Progenitor cell of endocrine pancreas (in vitro differentiated cells): Measurements from ENCODE around the gene ARHGAP8. TPM values are rescaled to one million over a fixed set of nuclear protein-coding genes. Genes with fewer than 3 reads are reported as not detected.

ENCODE experiments used
- DNase-seq: peaks from one replicate; pipeline ENCODE4 v3.0.0; 2021; ENCODE audit warnings: low spot score; ENCODE audit not compliant: unreplicated experiment
- H3K27ac Mint-ChIP-seq: 2 replicates; pipeline ENCODE4 v1.8.0; 2021; ENCODE audit warnings: mild to moderate bottlenecking, moderate library complexity, mixed read lengths
- H3K27me3 Mint-ChIP-seq: 2 replicates; pipeline ENCODE4 v1.8.0; 2021; ENCODE audit warnings: mixed read lengths
- H3K36me3 Mint-ChIP-seq: 2 replicates; pipeline ENCODE4 v1.8.0; 2022; ENCODE audit warnings: mixed read lengths; ENCODE audit not compliant: insufficient read depth
- H3K4me1 Mint-ChIP-seq: 2 replicates; pipeline ENCODE4 v1.8.0; 2021; ENCODE audit warnings: low read depth, mixed read lengths
- H3K4me3 Mint-ChIP-seq: 2 replicates; pipeline ENCODE4 v1.8.0; 2021; ENCODE audit warnings: low read depth, mild to moderate bottlenecking, moderate library complexity, mixed read lengths
- H3K9me3 Mint-ChIP-seq: 2 replicates; pipeline ENCODE4 v1.8.0; 2021; ENCODE audit warnings: low read depth, mixed read lengths
- total RNA-seq: library from RNA; stranded (reverse); gene quantifications from 2 replicates; pipeline ENCODE4 v1.2.1, GENCODE V29; 2021
- TF ChIP-seq, protein P1 (sequence below): fragments of 200-600 bp; sonication (generic); IDR thresholded peaks from one replicate; pipeline ENCODE4 v1.5.0; 2021; ENCODE audit warnings: antibody characterized with exemption, mild to moderate bottlenecking; ENCODE audit not compliant: unreplicated experiment

The ARHGAP8 gene
- total RNA-seq, 1 donor from 2014 or later = 100 TPM

DNA sequence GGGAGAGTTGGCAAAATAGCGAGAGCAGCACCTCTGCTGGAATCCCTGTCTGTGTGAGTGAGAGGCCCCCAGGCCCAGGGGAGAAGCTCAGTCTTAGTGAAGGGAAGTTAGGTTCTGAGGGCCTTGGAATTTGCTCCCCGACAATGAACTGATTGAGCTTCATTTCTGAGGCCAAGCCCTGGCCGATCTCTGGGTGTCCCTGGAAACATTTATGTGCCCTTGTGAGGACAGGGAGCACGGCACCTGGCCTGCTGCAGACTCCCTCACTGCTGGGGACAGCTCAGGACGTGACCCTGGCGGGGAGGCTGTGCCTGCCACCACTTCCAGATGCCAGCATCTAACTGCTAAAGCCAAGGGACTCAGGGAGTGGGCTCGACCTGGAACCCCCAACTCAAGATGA is 52.0 kb downstream of the ARHGAP8 start:
- TF ChIP-seq, protein P1, sequence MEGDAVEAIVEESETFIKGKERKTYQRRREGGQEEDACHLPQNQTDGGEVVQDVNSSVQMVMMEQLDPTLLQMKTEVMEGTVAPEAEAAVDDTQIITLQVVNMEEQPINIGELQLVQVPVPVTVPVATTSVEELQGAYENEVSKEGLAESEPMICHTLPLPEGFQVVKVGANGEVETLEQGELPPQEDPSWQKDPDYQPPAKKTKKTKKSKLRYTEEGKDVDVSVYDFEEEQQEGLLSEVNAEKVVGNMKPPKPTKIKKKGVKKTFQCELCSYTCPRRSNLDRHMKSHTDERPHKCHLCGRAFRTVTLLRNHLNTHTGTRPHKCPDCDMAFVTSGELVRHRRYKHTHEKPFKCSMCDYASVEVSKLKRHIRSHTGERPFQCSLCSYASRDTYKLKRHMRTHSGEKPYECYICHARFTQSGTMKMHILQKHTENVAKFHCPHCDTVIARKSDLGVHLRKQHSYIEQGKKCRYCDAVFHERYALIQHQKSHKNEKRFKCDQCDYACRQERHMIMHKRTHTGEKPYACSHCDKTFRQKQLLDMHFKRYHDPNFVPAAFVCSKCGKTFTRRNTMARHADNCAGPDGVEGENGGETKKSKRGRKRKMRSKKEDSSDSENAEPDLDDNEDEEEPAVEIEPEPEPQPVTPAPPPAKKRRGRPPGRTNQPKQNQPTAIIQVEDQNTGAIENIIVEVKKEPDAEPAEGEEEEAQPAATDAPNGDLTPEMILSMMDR = no peak
- no peak for DNase-seq
- Mint-ChIP-seq H3K36me3 (peaks cover 19% of the 10 kb centered on the region), H3K27ac (no peak overlapping the region), H3K9me3 (no peaks in the 10 kb centered on the region), H3K27me3 (no peaks in the 10 kb centered on the region), H3K4me1 (no peaks in the 10 kb centered on the region), H3K4me3 (no peak overlapping the region)

DNA sequence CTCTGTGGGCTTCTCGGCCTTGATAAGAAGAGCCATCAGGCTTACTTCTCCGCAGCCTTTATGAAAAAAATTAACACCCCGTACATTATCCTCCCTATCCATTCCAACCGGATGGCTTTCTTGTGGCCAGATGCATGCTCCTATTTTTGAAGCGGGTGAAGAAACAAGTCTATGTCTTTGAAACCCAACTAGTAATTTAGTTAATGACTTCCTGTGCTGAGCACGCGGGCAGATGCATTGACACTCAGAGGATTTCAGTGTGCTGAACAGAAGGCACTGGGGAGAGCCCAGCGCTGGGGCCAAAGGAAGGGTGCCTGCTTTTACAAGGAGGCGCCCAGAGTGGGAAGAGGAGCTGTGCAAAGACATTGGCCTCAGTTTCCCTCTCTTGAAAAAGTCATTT is 53.3 kb downstream of the ARHGAP8 start:
- TF ChIP-seq, protein P1 = no peak
- no peaks in the 10 kb centered on the region for H3K9me3 Mint-ChIP-seq
- DNase-seq = no peak
- no peaks in the 10 kb centered on the region for H3K27me3 Mint-ChIP-seq
- H3K4me3 Mint-ChIP-seq = no peak overlapping the region
- H3K4me1 Mint-ChIP-seq = no peaks in the 10 kb centered on the region
- H3K27ac Mint-ChIP-seq = no peak overlapping the region
- H3K36me3 Mint-ChIP-seq = peaks cover 19% of the 10 kb centered on the region

- no peak overlapping the region for H3K27ac Mint-ChIP-seq
- no peak for DNase-seq
- peaks cover 28% of the 10 kb centered on the region for H3K36me3 Mint-ChIP-seq
- no peaks in the 10 kb centered on the region for H3K4me1 Mint-ChIP-seq
- no peaks in the 10 kb centered on the region for H3K27me3 Mint-ChIP-seq
- no peak overlapping the region for H3K4me3 Mint-ChIP-seq
- TF ChIP-seq, protein P1 = no peak
- no peaks in the 10 kb centered on the region for H3K9me3 Mint-ChIP-seq
Measured at GRCh38 chr22:44807232-44807631, 54.9 kb downstream of the ARHGAP8 start.

DNA sequence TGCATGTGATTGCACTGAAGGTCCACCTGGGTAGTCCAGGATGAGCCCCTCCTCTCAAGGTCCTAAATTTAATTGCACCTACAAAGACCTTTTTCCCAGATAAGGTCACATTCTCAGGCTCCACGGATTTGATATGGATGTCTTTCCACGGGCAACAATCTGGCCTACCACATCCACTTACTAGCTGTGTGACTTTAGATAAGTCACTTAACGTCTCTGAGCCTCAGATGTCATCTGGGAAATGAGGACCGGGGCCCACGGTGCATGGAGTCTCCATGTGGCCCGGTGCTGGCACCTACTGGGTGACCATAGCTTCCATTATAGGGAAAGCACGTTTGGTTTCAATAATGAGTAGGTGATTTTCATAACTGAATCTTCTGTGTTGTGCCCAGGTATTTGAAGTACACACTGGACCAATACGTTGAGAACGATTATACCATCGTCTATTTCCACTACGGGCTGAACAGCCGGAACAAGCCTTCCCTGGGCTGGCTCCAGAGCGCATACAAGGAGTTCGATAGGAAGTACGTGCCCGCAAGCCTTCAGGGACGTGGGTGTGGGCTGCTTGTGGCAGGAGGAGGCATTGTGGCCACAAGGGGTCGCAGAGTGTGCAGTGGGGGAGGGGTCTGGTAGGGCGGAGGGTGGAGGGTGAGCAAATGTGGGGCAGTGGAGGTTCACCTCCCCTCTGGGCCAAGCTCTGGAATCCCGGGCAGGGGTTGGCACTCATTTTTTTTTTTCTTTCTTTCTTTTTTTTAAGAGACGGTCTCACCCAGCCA is 55.7 kb downstream of the ARHGAP8 start:
- TF ChIP-seq, protein P1 = peak; percentile 33
- peaks cover 5% of the 10 kb centered on the region for H3K9me3 Mint-ChIP-seq
- no peak overlapping the region for H3K27ac Mint-ChIP-seq
- DNase-seq = no peak
- H3K27me3 Mint-ChIP-seq = no peaks in the 10 kb centered on the region
- peaks cover 35% of the 10 kb centered on the region for H3K36me3 Mint-ChIP-seq
- no peaks in the 10 kb centered on the region for H3K4me1 Mint-ChIP-seq
- H3K4me3 Mint-ChIP-seq = no peak overlapping the region

- Mint-ChIP-seq H3K4me3 (no peak overlapping the region), H3K27me3 (no peaks in the 10 kb centered on the region), H3K4me1 (no peaks in the 10 kb centered on the region), H3K27ac (no peak overlapping the region), H3K36me3 (peaks cover 41% of the 10 kb centered on the region), H3K9me3 (peaks cover 10% of the 10 kb centered on the region)
- DNase-seq = no peak
- TF ChIP-seq, protein P1 = no peak
Measured at GRCh38 chr22:44809456-44809855, 57.1 kb downstream of the ARHGAP8 start.
